ENCODE data around the gene GHDC.
"Not testable (repeated sequence)": the region's sequence is repeated elsewhere in the genome, so short reads cannot be mapped to it uniquely, and the experiment has no call there.

The GHDC gene, protein sequence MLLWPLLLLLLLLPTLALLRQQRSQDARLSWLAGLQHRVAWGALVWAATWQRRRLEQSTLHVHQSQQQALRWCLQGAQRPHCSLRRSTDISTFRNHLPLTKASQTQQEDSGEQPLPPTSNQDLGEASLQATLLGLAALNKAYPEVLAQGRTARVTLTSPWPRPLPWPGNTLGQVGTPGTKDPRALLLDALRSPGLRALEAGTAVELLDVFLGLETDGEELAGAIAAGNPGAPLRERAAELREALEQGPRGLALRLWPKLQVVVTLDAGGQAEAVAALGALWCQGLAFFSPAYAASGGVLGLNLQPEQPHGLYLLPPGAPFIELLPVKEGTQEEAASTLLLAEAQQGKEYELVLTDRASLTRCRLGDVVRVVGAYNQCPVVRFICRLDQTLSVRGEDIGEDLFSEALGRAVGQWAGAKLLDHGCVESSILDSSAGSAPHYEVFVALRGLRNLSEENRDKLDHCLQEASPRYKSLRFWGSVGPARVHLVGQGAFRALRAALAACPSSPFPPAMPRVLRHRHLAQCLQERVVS

DNA sequence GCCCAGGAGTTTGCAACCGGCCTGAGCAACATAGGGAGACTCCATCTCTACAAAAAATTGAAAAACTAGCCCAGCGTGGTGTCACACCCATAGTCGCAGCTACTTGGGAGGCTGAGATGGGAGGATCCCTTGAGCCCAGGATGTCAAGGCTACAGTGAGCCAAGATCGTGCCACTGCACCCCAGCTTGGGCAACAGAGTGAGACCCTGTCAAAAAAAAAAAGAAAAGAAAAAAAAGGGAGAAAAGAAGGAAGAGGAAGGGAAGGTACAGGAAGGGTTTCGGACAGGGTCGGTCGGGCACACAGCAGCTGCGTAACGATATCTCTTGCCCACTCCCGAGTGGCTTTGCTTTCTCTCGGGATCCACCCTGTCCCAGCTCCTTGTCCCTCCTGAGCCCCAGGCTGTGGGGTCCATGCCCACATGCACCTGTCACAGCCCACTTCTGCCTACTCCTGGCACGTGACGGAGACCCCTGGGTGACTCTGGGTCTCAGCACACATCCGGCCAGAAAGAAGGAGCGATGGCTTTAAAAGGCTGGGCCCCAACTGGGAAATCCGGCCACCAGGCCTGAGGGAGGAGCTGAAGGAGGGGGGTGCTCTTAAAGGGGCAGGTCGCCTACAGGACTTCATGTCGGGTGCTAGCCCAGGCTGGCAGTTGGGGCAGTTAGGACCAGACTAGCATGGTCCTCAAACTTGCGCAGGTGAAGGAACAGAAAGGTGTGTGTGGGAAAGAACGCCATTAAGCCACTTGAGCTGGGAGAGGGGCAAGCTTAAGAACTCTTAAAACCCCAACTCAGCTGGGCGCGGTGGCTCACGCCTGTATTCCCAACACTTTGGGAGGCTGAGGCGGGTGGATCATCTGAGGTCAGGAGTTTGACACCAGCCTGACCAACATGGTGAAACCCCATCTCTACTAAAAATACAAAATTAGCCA is at the start of gene GHDC:
Gene GHDC (minus strand): TSS at position 526 of the 931 bp plus-strand sequence. CDS start 913 bp downstream, outside the sequence.
- Histone ChIP-seq H3K27ac (ENCODE audit: low read length) (no peak within 1 kb of the TSS), H3K4me2 (ENCODE audit: low read depth, low read length) (peak within 1 kb of the TSS; percentile 75)
- peak; percentile 87 for DNase-seq

DNA sequence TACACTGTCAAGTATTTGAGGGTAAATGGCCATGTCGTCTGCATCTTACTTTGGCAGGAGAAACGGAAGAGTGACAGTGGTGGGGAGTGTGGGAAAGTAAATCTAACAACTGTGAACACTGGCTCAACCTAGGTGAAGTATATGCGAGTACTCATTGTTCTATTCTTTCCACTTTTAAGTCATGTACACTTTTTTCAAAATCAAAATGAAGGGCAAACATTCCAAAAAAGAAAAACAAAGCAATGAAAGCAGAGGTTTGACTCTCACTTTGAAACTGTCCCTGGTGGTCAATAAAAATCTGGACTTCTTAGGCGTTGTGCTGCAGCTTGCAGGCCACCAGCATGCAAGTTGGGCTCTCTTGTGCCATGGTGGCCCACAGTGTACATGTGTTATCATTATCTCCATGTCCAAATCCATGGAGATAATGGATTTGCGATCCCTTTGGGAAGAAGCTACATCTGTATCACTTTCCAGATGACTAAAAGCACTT is 49.2 kb upstream of the GHDC start:
- Histone ChIP-seq H2AFZ (ENCODE audit: low read length) (no peak overlapping the region), H3K27me3 (replicated peaks; ENCODE audit: insufficient read depth, low read length) (no peaks in the 10 kb centered on the region), H3K4me1 (ENCODE audit: low read length) (peaks cover 15% of the 10 kb centered on the region), H3K4me2 (ENCODE audit: low read depth, low read length) (no peak overlapping the region), H3K4me3 (ENCODE audit: low read length) (no peak overlapping the region), H3K36me3 (replicated peaks; ENCODE audit: insufficient read depth, low read length) (no peaks in the 10 kb centered on the region), H3K27ac (ENCODE audit: low read length) (no peak overlapping the region), H3K9me2 (replicated peaks; ENCODE audit: insufficient read depth, low read length) (no peaks in the 10 kb centered on the region), H3K79me2 (ENCODE audit: low read length) (peaks cover 9% of the 10 kb centered on the region), H3K9me3 (replicated peaks; ENCODE audit: insufficient read depth, low read length) (no peaks in the 10 kb centered on the region), H4K20me1 (ENCODE audit: insufficient read depth, low read length) (no peaks in the 10 kb centered on the region), H3K9ac (ENCODE audit: low read length) (no peak overlapping the region), H3F3A (ENCODE audit: insufficient read depth, low read length) (peaks cover 19% of the 10 kb centered on the region)
- TF ChIP-seq, protein P1, sequence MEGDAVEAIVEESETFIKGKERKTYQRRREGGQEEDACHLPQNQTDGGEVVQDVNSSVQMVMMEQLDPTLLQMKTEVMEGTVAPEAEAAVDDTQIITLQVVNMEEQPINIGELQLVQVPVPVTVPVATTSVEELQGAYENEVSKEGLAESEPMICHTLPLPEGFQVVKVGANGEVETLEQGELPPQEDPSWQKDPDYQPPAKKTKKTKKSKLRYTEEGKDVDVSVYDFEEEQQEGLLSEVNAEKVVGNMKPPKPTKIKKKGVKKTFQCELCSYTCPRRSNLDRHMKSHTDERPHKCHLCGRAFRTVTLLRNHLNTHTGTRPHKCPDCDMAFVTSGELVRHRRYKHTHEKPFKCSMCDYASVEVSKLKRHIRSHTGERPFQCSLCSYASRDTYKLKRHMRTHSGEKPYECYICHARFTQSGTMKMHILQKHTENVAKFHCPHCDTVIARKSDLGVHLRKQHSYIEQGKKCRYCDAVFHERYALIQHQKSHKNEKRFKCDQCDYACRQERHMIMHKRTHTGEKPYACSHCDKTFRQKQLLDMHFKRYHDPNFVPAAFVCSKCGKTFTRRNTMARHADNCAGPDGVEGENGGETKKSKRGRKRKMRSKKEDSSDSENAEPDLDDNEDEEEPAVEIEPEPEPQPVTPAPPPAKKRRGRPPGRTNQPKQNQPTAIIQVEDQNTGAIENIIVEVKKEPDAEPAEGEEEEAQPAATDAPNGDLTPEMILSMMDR (IDR thresholded peaks at IDR 0.05; ENCODE audit: low read length): no peak
- no peak for TF ChIP-seq EZH2 (optimal IDR thresholded peaks at IDR 0.05; ENCODE audit: low read depth, low read length)
- no peak for TF ChIP-seq EZH2phosphoT487 (IDR thresholded peaks at IDR 0.05; ENCODE audit: low read length)
- DNase-seq: no peak

More for the DNA sequence above, at the start of gene GHDC:
- Histone ChIP-seq H3F3A (ENCODE audit: insufficient read depth, low read length) (no peaks in the 10 kb centered on the region), H3K4me1 (ENCODE audit: low read length) (no peaks in the 10 kb centered on the region; the same call in 1 of the 2 replicates), H3K9ac (ENCODE audit: low read length) (peak within 1 kb of the TSS; percentile 77), H3K27me3 (replicated peaks; ENCODE audit: insufficient read depth, low read length) (no peaks in the 10 kb centered on the region), H4K20me1 (ENCODE audit: insufficient read depth, low read length) (no peaks in the 10 kb centered on the region), H3K4me3 (ENCODE audit: low read length) (peak within 1 kb of the TSS; percentile 97), H3K79me2 (ENCODE audit: low read length) (peaks cover 5% of the 10 kb centered on the region; the same call in 1 of the 2 replicates), H3K9me3 (replicated peaks; ENCODE audit: insufficient read depth, low read length) (no peaks in the 10 kb centered on the region), H2AFZ (ENCODE audit: low read length) (peak within 1 kb of the TSS; percentile 98), H3K9me2 (replicated peaks; ENCODE audit: insufficient read depth, low read length) (no peaks in the 10 kb centered on the region), H3K36me3 (replicated peaks; ENCODE audit: insufficient read depth, low read length) (no peaks in the 10 kb centered on the region)
- no peak for TF ChIP-seq EZH2 (optimal IDR thresholded peaks at IDR 0.05; ENCODE audit: low read depth, low read length)
- no peak for TF ChIP-seq EZH2phosphoT487 (IDR thresholded peaks at IDR 0.05; ENCODE audit: low read length)
- TF ChIP-seq, protein P1 (IDR thresholded peaks at IDR 0.05; ENCODE audit: low read length): no peak

DNA sequence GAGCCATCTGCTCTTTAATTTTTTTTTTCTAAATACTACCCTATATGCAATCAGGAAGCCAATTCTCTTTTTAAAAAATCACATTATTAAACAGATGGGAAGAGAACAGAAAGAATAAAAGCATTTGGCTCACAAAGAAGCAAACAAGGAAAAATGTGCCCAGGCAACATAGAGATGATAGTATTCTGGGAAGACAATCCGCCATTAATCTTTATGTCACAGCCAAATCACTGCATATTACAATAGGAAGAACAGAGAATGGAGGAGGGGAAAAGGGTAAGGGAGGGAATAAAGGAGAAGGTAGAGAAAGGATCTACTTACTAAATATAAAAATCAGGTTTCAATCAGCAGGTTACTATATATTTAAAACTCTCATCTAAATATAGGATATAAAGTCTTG is 47.6 kb upstream of the GHDC start:
- Histone ChIP-seq H3K9me3 (replicated peaks; ENCODE audit: insufficient read depth, low read length) (no peaks in the 10 kb centered on the region), H3K79me2 (ENCODE audit: low read length) (peaks cover 4% of the 10 kb centered on the region; the same call in 1 of the 2 replicates), H3K4me3 (ENCODE audit: low read length) (no peak overlapping the region), H3K4me1 (ENCODE audit: low read length) (peaks cover 4% of the 10 kb centered on the region), H3K27ac (ENCODE audit: low read length) (no peak overlapping the region), H3K36me3 (replicated peaks; ENCODE audit: insufficient read depth, low read length) (no peaks in the 10 kb centered on the region), H3K27me3 (replicated peaks; ENCODE audit: insufficient read depth, low read length) (no peaks in the 10 kb centered on the region), H3F3A (ENCODE audit: insufficient read depth, low read length) (peaks cover 3% of the 10 kb centered on the region; the same call in 1 of the 2 replicates), H3K9me2 (replicated peaks; ENCODE audit: insufficient read depth, low read length) (no peaks in the 10 kb centered on the region), H3K9ac (ENCODE audit: low read length) (no peak overlapping the region), H3K4me2 (ENCODE audit: low read depth, low read length) (no peak overlapping the region), H2AFZ (ENCODE audit: low read length) (no peak overlapping the region), H4K20me1 (ENCODE audit: insufficient read depth, low read length) (no peaks in the 10 kb centered on the region)
- DNase-seq: no peak
- TF ChIP-seq, protein P1 (IDR thresholded peaks at IDR 0.05; ENCODE audit: low read length): no peak
- TF ChIP-seq EZH2 (optimal IDR thresholded peaks at IDR 0.05; ENCODE audit: low read depth, low read length) (no peak), EZH2phosphoT487 (IDR thresholded peaks at IDR 0.05; ENCODE audit: low read length) (no peak)

DNA sequence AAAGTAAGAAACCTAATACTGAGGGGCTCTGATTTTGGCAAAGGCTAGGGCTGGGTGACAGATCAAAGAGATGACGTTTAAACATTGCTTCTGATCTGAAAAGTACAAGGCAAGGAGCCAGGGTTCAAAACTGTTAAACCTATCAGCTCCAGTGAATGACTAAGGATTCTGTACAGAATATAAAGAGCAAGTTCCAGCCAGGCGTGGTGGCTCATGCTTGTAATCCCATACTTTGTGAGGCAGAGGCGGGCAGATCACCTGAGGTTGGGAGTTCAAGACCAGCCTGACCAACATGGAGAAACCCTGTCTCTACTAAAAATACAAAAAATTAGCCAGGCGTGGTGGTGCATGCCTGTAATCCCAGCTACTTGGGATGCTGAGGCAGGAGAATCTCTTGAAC is 46.6 kb upstream of the GHDC start:
- H3K9me3 ChIP-seq (replicated peaks; ENCODE audit: insufficient read depth, low read length); H3F3A ChIP-seq (ENCODE audit: insufficient read depth, low read length); H3K9me2 ChIP-seq (replicated peaks; ENCODE audit: insufficient read depth, low read length); H3K27ac ChIP-seq (ENCODE audit: low read length); H3K27me3 ChIP-seq (replicated peaks; ENCODE audit: insufficient read depth, low read length); H3K36me3 ChIP-seq (replicated peaks; ENCODE audit: insufficient read depth, low read length); H4K20me1 ChIP-seq (ENCODE audit: insufficient read depth, low read length); H2AFZ ChIP-seq (ENCODE audit: low read length); H3K4me3 ChIP-seq (ENCODE audit: low read length); H3K9ac ChIP-seq (ENCODE audit: low read length); H3K79me2 ChIP-seq (ENCODE audit: low read length); DNase-seq; H3K4me2 ChIP-seq (ENCODE audit: low read depth, low read length); H3K4me1 ChIP-seq (ENCODE audit: low read length): not testable (repeated sequence)

All from MM.1S (cell line).